ENCODE measurements around the gene MORF4L1. TPM values are rescaled to one million over a fixed set of nuclear protein-coding genes. Genes with fewer than 3 reads are reported as not detected.

MORF4L1 gene
- total and polyA plus RNA-seq, 4 donors: 124 to 433 (median 267) TPM

- H3K4me1 ChIP-seq (ENCODE audit: control insufficient read depth in 5 of 5, insufficient read depth in 5 of 5, low read length in 5 of 5): peaks cover 0 to 6% (median 0%) of the 10 kb centered on the region in 5 donors
- TF ChIP-seq, protein P1, sequence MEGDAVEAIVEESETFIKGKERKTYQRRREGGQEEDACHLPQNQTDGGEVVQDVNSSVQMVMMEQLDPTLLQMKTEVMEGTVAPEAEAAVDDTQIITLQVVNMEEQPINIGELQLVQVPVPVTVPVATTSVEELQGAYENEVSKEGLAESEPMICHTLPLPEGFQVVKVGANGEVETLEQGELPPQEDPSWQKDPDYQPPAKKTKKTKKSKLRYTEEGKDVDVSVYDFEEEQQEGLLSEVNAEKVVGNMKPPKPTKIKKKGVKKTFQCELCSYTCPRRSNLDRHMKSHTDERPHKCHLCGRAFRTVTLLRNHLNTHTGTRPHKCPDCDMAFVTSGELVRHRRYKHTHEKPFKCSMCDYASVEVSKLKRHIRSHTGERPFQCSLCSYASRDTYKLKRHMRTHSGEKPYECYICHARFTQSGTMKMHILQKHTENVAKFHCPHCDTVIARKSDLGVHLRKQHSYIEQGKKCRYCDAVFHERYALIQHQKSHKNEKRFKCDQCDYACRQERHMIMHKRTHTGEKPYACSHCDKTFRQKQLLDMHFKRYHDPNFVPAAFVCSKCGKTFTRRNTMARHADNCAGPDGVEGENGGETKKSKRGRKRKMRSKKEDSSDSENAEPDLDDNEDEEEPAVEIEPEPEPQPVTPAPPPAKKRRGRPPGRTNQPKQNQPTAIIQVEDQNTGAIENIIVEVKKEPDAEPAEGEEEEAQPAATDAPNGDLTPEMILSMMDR (IDR thresholded peaks at IDR 0.05; ENCODE audit: control extremely low read depth, extremely low read depth): no peak
- no peaks in the 10 kb centered on the region for H3K9me3 ChIP-seq (ENCODE audit: control insufficient read depth in 4 of 4, insufficient read depth in 3 of 4, low read length in 3 of 4)
- no peak overlapping the region for H3K9ac ChIP-seq (ENCODE audit: insufficient read depth in 1 of 2, low read length in 2 of 2)
- 50 to 52% methylated on average over 2 of the region's 2 CpGs for WGBS, 2 donors
- H3K27ac ChIP-seq (ENCODE audit: low read depth in 1 of 2, low read length in 1 of 2): no peak overlapping the region
- no peaks in the 10 kb centered on the region for H3K27me3 ChIP-seq (ENCODE audit: control insufficient read depth in 3 of 3, insufficient read depth in 3 of 3, low read length in 2 of 3)
- peak; percentile 57 for ATAC-seq (ENCODE audit: insufficient read depth, low FRiP score)
- no peak overlapping the region for H3K4me3 ChIP-seq
- peaks cover 23 to 70% (median 36%) of the 10 kb centered on the region in 4 donors for H3K36me3 ChIP-seq (ENCODE audit: control insufficient read depth in 4 of 4, insufficient read depth in 4 of 4, low read length in 4 of 4)
- peak in 1 of 3 donors; percentile 37 for DNase-seq
These were observed 33.6 kb downstream of the MORF4L1 start for GRCh38 chr15:78906316-78906620.

GRCh38 chr15:78907577-78907976 is 34.9 kb downstream of the MORF4L1 start:
- Histone ChIP-seq H3K9ac (ENCODE audit: insufficient read depth in 1 of 2, low read length in 2 of 2) (no peak overlapping the region), H3K27ac (ENCODE audit: low read depth in 1 of 2, low read length in 1 of 2) (no peak overlapping the region), H3K4me3 (no peak overlapping the region), H3K27me3 (ENCODE audit: control insufficient read depth in 3 of 3, insufficient read depth in 3 of 3, low read length in 2 of 3) (no peaks in the 10 kb centered on the region), H3K36me3 (ENCODE audit: control insufficient read depth in 4 of 4, insufficient read depth in 4 of 4, low read length in 4 of 4) (peaks cover 20 to 68% (median 30%) of the 10 kb centered on the region in 4 donors), H3K4me1 (ENCODE audit: control insufficient read depth in 5 of 5, insufficient read depth in 5 of 5, low read length in 5 of 5) (peaks cover 0 to 6% (median 0%) of the 10 kb centered on the region in 5 donors), H3K9me3 (ENCODE audit: control insufficient read depth in 4 of 4, insufficient read depth in 3 of 4, low read length in 3 of 4) (no peaks in the 10 kb centered on the region)
- WGBS, 2 donors: 44 to 64% methylated on average over 3 of the region's 3 CpGs
- DNase-seq: no peak
- ATAC-seq (ENCODE audit: insufficient read depth, low FRiP score): no peak
- TF ChIP-seq, protein P1 (IDR thresholded peaks at IDR 0.05; ENCODE audit: control extremely low read depth, extremely low read depth): no peak

DNA sequence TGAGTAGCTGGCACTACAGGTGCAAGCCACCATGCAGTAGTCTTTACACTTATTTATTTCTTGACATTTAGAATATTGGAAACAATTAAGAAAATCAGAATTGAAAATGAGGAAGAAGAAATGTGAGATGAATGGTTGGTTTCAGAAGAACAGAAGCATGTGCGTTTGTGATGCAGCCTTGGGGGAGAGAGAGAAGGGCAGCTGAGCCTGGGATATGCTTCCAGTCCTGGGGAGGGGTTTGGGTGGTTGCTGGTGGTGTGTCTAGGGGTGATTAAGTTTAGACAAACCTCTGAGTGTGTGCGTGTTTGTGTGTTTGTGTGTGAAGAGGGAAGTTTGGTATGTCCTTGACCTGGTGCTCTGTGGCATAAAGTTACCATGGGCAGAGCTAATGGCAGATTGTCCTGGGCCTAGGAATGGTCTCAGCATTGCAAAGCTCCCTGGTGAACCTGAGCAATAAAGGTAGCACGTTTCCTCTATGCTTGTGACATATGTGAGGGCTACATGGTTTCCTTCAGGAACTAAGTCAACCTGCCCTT is 36.5 kb downstream of the MORF4L1 start:
- DNase-seq (no peak), ATAC-seq (ENCODE audit: insufficient read depth, low FRiP score) (no peak)
- Histone ChIP-seq H3K36me3 (ENCODE audit: control insufficient read depth in 4 of 4, insufficient read depth in 4 of 4, low read length in 4 of 4) (peaks cover 18 to 63% (median 24%) of the 10 kb centered on the region in 4 donors), H3K4me3 (no peak overlapping the region), H3K27me3 (ENCODE audit: control insufficient read depth in 3 of 3, insufficient read depth in 3 of 3, low read length in 2 of 3) (no peaks in the 10 kb centered on the region), H3K4me1 (ENCODE audit: control insufficient read depth in 5 of 5, insufficient read depth in 5 of 5, low read length in 5 of 5) (peaks cover 0 to 7% (median 0%) of the 10 kb centered on the region in 5 donors), H3K9ac (ENCODE audit: insufficient read depth in 1 of 2, low read length in 2 of 2) (no peak overlapping the region), H3K27ac (ENCODE audit: low read depth in 1 of 2, low read length in 1 of 2) (no peak overlapping the region), H3K9me3 (ENCODE audit: control insufficient read depth in 4 of 4, insufficient read depth in 3 of 4, low read length in 3 of 4) (no peaks in the 10 kb centered on the region)
- WGBS, 2 donors: 52 to 62% methylated on average over 3 of the region's 3 CpGs
- TF ChIP-seq, protein P1 (IDR thresholded peaks at IDR 0.05; ENCODE audit: control extremely low read depth, extremely low read depth): no peak

DNA sequence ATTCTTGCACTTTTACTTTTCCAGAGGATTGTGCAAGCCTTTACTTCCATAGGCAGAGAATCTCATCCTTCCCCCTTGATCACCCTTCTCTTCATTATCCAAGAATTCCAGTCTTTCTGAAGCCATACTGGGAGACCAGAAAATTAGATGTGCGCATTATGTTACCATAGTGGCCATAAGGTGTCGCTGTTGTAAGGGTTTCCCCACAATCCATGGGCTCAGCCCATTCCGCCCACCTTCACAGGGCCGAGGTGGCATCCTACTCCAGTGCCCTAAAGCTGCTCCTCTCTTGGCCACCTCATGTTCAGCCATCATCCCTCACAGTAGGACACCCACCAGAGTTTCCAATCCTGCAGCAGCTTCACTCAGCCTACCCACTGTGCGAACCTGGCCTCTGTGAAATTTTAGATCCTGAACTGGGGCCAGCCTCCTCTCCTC is 37.1 kb downstream of the MORF4L1 start:
- TF ChIP-seq, protein P1 (IDR thresholded peaks at IDR 0.05; ENCODE audit: control extremely low read depth, extremely low read depth): peak; percentile 33
- H3K27ac ChIP-seq (ENCODE audit: low read depth in 1 of 2, low read length in 1 of 2): no peak overlapping the region
- H3K27me3 ChIP-seq (ENCODE audit: control insufficient read depth in 3 of 3, insufficient read depth in 3 of 3, low read length in 2 of 3): no peaks in the 10 kb centered on the region
- WGBS, 2 donors: 60 to 61% methylated on average over 5 of the region's 5 CpGs
- H3K4me1 ChIP-seq (ENCODE audit: control insufficient read depth in 5 of 5, insufficient read depth in 5 of 5, low read length in 5 of 5): peaks cover 0 to 7% (median 0%) of the 10 kb centered on the region in 5 donors
- ATAC-seq (ENCODE audit: insufficient read depth, low FRiP score) (peak; percentile 24), DNase-seq (peak in 2 of 3 donors; percentile 54 to 56)
- no peak overlapping the region for H3K4me3 ChIP-seq
- H3K36me3 ChIP-seq (ENCODE audit: control insufficient read depth in 4 of 4, insufficient read depth in 4 of 4, low read length in 4 of 4): peaks cover 18 to 59% (median 20%) of the 10 kb centered on the region in 4 donors
- no peak overlapping the region for H3K9ac ChIP-seq (ENCODE audit: insufficient read depth in 1 of 2, low read length in 2 of 2)
- no peaks in the 10 kb centered on the region for H3K9me3 ChIP-seq (ENCODE audit: control insufficient read depth in 4 of 4, insufficient read depth in 3 of 4, low read length in 3 of 4)

Measured in lung (tissue), 12 donors.